Urinary bladder (tissue), 2 donors: Measurements from ENCODE around the gene GADD45A. TPM values are rescaled to one million over a fixed set of nuclear protein-coding genes. Genes with fewer than 3 reads are reported as not detected.

Experiments used
- polyA plus RNA-seq: library from polyadenylated mRNA; stranded (reverse); fragments of 200-250 nt; gene quantifications from one replicate; pipeline ENCODE4 v1.2.3, GENCODE V29; 2013
- small RNA-seq: library from RNA; depleted of rRNA; stranded (forward); fragments of <200 nt; gene quantifications from one replicate; pipeline ENCODE3, GENCODE V24; 2014
- total RNA-seq: library from RNA; depleted of rRNA; stranded (reverse); fragments of >200 nt; gene quantifications from one replicate; pipeline ENCODE4 v1.2.3, GENCODE V29; 2014
- donor health status: healthy.

GADD45A gene
- total and polyA plus RNA-seq, 2 donors = 7.2 to 38.5 TPM

Small RNAs within 50 kb of the gene (small RNA-seq; reads per million reads assigned to genes)
- not detected for gene RN7SL392P

Other genes with a start within 250 kb of the GADD45A start
- 264 TPM for gene GNG12, start 148.3 kb downstream of the GADD45A start, total RNA-seq
- gene GNG12, start 148.3 kb downstream of the GADD45A start, polyA plus RNA-seq = 79.4 TPM